Panc1 (cell line): ENCODE results near the gene NAP1L5. TPM values are rescaled to one million over a fixed set of nuclear protein-coding genes. Genes with fewer than 3 reads are reported as not detected.

Source experiments
- ATAC-seq: fragments of 200-7000 bp; cut with Tn5 transposase; 2 replicates; pipeline ENCODE4 v1.9.1; 2020; ENCODE audit warnings: mild to moderate bottlenecking, moderate library complexity
- BruUV-seq: library from RNA; stranded (reverse); fragments of 400-500 nt; replicated peaks from 2 replicates; lab custom pipeline; 2021; lab: Mats Ljungman, UMichigan
- CTCF ChIA-PET: fragments of 300-600 bp; sonication (Branson Sonifier 250); formaldehyde crosslinking; loops from one replicate; lab custom pipeline; 2022; ENCODE audit warnings: antibody characterized with exemption; lab: Charles Lee
- POLR2A ChIA-PET: fragments of 300-600 bp; sonication (Branson Sonifier 250); formaldehyde crosslinking; loops from one replicate; lab custom pipeline; 2022; ENCODE audit warnings: antibody characterized with exemption; lab: Charles Lee
- DNase-seq: peaks from one replicate; pipeline ENCODE4 v3.0.0-alpha.2; 2010; ENCODE audit warnings: low read depth, low spot score
- H3K27ac ChIP-seq: 2 replicates; pipeline ENCODE4 v1.5.1; 2011; ENCODE audit warnings: mild to moderate bottlenecking, low read length, inconsistent platforms
- H3K27me3 ChIP-seq: fragments of 200-500 bp; sonication (Bioruptor generic); 2 replicates; pipeline ENCODE4 v1.6.0; 2014; ENCODE audit warnings: low read length, inconsistent platforms; ENCODE audit not compliant: control insufficient read depth, insufficient read depth
- H3K36me3 ChIP-seq: fragments of 200-500 bp; sonication (Bioruptor generic); 2 replicates; pipeline ENCODE4 v1.5.1; 2014; ENCODE audit warnings: inconsistent platforms, mild to moderate bottlenecking, low read length, moderate library complexity; ENCODE audit not compliant: control insufficient read depth, insufficient read depth
- H3K4me1 ChIP-seq: 2 replicates; pipeline ENCODE4 v1.5.1; 2011; ENCODE audit warnings: inconsistent platforms, mild to moderate bottlenecking, low read length, moderate library complexity; ENCODE audit not compliant: control insufficient read depth, insufficient read depth
- H3K4me3 ChIP-seq, 2 experiments: 2 replicates each; pipeline ENCODE4 v1.5.1; 2011 to 2012; ENCODE audit warnings: low read depth in 2 of 2, low read length in 2 of 2, mild to moderate bottlenecking in 2 of 2, inconsistent platforms in 1 of 2, moderate library complexity in 1 of 2
- H3K9me3 ChIP-seq: fragments of 200-500 bp; sonication (Bioruptor generic); 2 replicates; pipeline ENCODE4 v1.5.1; 2014; ENCODE audit warnings: low read depth, mild to moderate bottlenecking, inconsistent platforms, low read length, moderate library complexity; ENCODE audit not compliant: control insufficient read depth, insufficient read depth
- CTCF ChIP-seq: fragments of 450-650 bp; IDR thresholded peaks from 2 replicates; pipeline ENCODE4 v1.5.1; 2017; ENCODE audit warnings: mild to moderate bottlenecking
- POLR2AphosphoS5 ChIP-seq: IDR thresholded peaks from 2 replicates; pipeline ENCODE4 v1.6.1; 2012; ENCODE audit warnings: mild to moderate bottlenecking, low read depth, low read length, moderate library complexity
- REST ChIP-seq, 2 experiments: IDR thresholded peaks; 2 replicates each; pipeline ENCODE4 v1.6.1; 2011 to 2012; ENCODE audit warnings: low read depth in 2 of 2, control low read depth in 1 of 2, low read length in 1 of 2, mild to moderate bottlenecking in 1 of 2, moderate library complexity in 1 of 2; ENCODE audit not compliant: insufficient read depth in 1 of 2
- SIN3A ChIP-seq: IDR thresholded peaks from 2 replicates; pipeline ENCODE4 v1.6.1; 2012; ENCODE audit warnings: low read depth, mild to moderate bottlenecking, low read length, moderate library complexity, borderline replicate concordance; ENCODE audit not compliant: insufficient read depth
- TCF7L2 ChIP-seq: IDR thresholded peaks from 2 replicates; pipeline ENCODE4 v1.6.1; 2011; ENCODE audit warnings: mild to moderate bottlenecking, low read depth, low read length, inconsistent platforms
- in situ Hi-C: cut with HindIII; loops from 2 replicates; pipeline ENCODE4 v1.10.0; 2016; ENCODE audit warnings: low sequenced_read_pairs, low pct_unique_long_range_greater_than_20kb
- intact Hi-C: fragments of 100-400 bp; cut with micrococcal nuclease; formaldehyde crosslinking; loops from one replicate; pipeline ENCODE4 v1.10.0; 2022; ENCODE audit not compliant: unreplicated experiment
- total RNA-seq: library from RNA; stranded (reverse); gene quantifications from one replicate; pipeline ENCODE4 v1.2.1, GENCODE V29; 2021; ENCODE audit not compliant: unreplicated experiment

NAP1L5 gene
- total RNA-seq, 1 experiment from 2014 or later = 0.67 TPM

GRCh38 chr4:88722828-88723227 is 25.2 kb upstream of the NAP1L5 start:
- CTCF ChIA-PET = no interaction called here
- no TSS peak for BruUV-seq
- intact Hi-C loops = no loop called here
- no peak for ATAC-seq
- DNase-seq = no peak
- POLR2A ChIA-PET = no interaction called here
- no peaks in the 10 kb centered on the region for H3K36me3 ChIP-seq
- TF ChIP-seq CTCF = no peak
- no peak for TF ChIP-seq POLR2AphosphoS5
- TF ChIP-seq REST (IDR thresholded peaks at IDR 0.05; ENCODE audit: insufficient read depth in 1 of 2, low read depth in 2 of 2, low read length in 1 of 2) = no peak
- TF ChIP-seq TCF7L2 = no peak
- no peak for TF ChIP-seq SIN3A
- H3K27ac ChIP-seq = no peak overlapping the region
- no peak overlapping the region for H3K4me3 ChIP-seq
- no peaks in the 10 kb centered on the region for H3K9me3 ChIP-seq
- in situ Hi-C loops = no loop called here
- no peaks in the 10 kb centered on the region for H3K27me3 ChIP-seq
- no peaks in the 10 kb centered on the region for H3K4me1 ChIP-seq

- DNase-seq (no peak), ATAC-seq (no peak)
- Histone ChIP-seq H3K4me1 (no peaks in the 10 kb centered on the region), H3K27ac (no peak overlapping the region), H3K9me3 (no peaks in the 10 kb centered on the region), H3K4me3 (no peak overlapping the region), H3K27me3 (no peaks in the 10 kb centered on the region), H3K36me3 (no peaks in the 10 kb centered on the region)
- CTCF ChIA-PET = no interaction called here
- intact Hi-C loops (no loop called here), in situ Hi-C loops (no loop called here)
- no peak for TF ChIP-seq POLR2AphosphoS5
- POLR2A ChIA-PET = no interaction called here
- no TSS peak for BruUV-seq
These were observed 24.7 kb upstream of the NAP1L5 start for GRCh38 chr4:88722276-88722780.

GRCh38 chr4:88720451-88721428 is 23.1 kb upstream of the NAP1L5 start:
- ATAC-seq = no peak
- Histone ChIP-seq H3K4me1 (no peaks in the 10 kb centered on the region), H3K4me3 (no peak overlapping the region), H3K36me3 (no peaks in the 10 kb centered on the region), H3K9me3 (no peaks in the 10 kb centered on the region), H3K27ac (no peak overlapping the region), H3K27me3 (no peaks in the 10 kb centered on the region)
- ChIA-PET CTCF (no interaction called here), POLR2A (no interaction called here)
- no peak for DNase-seq
- intact Hi-C loops (no loop called here), in situ Hi-C loops (no loop called here)
- no TSS peak for BruUV-seq
- TF ChIP-seq TCF7L2 = no peak
- no peak for TF ChIP-seq POLR2AphosphoS5
- TF ChIP-seq CTCF = no peak
- TF ChIP-seq REST (IDR thresholded peaks at IDR 0.05; ENCODE audit: insufficient read depth in 1 of 2, low read depth in 2 of 2, low read length in 1 of 2) = no peak
